Measurements from ENCODE around the gene CASD1.

- TF ChIP-seq CTCF (IDR thresholded peaks at IDR 0.05) = no peak
- TF ChIP-seq POLR2A (IDR thresholded peaks at IDR 0.05) = no peak
These were observed 52.9 kb downstream of the CASD1 start for GRCh38 chr7:94562525-94562924.

All from lower leg skin (tissue), 3 donors.